HG02884 (cell line): ENCODE results near the gene IQGAP2.

Experiments
- ATAC-seq: cut with Tn5 transposase; IDR thresholded peaks from one replicate; pipeline ENCODE4 v1.9.1; 2021; ENCODE audit warnings: mild to moderate bottlenecking, moderate library complexity; ENCODE audit not compliant: unreplicated experiment

IQGAP2 gene

DNA sequence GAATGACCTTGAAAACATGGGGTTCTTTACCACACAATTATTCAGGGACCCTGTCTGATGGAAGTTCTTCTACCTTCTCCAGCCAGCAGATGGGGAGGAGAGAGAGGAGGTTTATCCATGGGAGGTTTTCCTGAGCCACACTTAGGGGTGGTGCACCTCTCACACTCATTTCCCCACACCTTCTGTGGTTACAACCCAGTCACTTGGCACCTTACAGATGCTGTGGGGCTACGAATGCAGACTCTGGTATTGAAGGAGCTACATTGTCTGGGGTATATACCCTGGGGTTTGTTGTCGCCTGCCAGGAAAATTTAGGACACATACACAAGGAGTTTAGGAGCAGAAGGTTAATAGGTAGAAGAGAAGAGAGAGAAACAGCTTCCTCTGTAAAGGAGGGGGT is 152.6 kb downstream of the IQGAP2 start:
- ATAC-seq = no peak

DNA sequence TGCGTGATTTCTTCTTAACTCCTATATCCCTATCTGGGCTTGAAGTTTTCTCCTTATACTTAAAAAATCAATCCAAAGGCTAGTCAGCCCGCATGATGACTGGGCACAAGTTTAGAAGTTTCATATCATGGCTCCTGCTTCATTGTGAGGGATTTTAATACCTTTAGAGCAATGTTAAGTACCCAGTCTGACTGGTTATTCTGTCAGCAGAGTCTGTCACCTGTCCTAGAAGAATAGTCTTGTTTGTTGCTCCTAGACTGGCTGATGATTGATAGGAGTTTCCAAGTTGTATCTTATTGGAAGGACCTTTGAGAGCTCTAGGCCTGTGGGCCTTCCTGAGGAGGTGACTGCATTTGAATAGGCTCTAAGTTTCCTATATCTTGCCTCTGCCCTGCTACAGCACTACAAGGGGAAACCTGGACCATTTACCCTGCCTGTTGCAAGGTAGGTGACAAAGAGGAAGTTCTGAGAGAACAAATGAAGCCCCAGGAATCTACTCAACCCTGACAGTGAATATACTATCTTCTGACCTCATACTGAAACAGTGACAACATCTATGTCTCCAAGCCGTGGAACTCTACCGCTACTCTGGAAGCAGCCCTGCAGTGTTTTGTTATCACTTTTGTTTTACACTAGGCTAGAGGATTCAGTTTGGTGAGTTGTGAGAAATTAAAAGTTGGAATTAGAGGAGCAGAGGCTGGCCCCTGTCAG is 153.6 kb downstream of the IQGAP2 start:
- ATAC-seq = peak; percentile 93

GRCh38 chr5:76560952-76561891 is 158.1 kb downstream of the IQGAP2 start:
- no peak for ATAC-seq

GRCh38 chr5:76561959-76562358 is 158.9 kb downstream of the IQGAP2 start:
- no peak for ATAC-seq

DNA sequence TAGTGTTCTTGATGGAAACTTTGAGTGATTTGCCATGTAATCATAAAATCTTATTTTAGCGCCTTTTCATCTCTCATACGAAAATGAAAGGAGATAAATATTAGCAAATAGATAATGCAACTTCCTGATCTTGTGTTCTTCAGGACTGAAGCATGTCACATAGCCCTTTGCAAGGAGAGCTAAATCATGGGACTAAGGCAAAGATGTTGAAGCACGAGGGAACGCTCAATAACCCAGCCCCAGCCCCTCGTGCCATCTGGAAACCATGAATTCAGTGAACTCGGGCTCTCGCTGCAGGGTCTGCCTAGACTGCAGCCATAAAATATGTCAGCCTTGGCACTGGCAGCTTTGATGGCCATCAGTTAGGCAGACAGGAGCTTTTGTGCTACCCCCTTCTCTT is 161.9 kb downstream of the IQGAP2 start:
- ATAC-seq = no peak

- ATAC-seq = no peak
Measured at GRCh38 chr5:76570153-76570552, 167.1 kb downstream of the IQGAP2 start.

DNA sequence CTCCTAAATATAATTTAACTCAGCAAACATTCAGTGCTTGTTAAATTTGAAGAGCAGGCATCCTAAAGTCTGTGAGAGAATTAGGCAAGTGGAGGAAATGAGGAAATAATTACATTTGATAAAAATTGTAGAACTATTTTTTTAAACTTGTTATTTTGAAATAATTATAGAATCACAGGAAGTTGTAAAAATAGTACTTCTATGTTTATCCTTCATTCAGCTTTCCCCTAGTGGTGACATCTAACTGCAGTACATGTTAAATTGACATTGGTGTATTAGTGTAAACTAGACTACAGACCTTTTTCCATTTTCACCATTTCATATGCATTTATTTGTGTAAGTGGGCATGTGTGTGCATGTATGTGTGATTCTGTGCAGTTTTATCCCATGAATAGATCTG is 168.5 kb downstream of the IQGAP2 start:
- no peak for ATAC-seq

- ATAC-seq = no peak
Measured at GRCh38 chr5:76576450-76576849, 173.4 kb downstream of the IQGAP2 start.

DNA sequence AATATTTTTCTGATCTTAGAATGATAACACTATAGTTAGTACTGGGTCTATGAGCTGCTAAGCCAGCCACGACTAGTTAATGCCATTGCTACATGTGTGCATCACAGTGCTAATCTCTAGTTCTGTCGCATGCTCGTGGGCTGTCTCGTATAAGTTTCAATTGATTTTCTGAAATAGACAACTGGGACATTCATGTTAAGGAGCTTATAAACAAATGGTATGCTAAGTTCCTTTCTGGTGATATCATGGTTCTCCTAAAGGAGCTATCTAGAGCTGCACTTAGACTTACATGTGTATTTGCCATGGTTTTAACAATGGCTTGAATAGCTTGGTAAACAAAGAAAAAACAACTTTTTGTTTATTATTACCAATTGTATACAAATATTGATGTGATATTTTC is 173.9 kb downstream of the IQGAP2 start:
- ATAC-seq = no peak

GRCh38 chr5:76579166-76579937 is 176.3 kb downstream of the IQGAP2 start:
- no peak for ATAC-seq

GRCh38 chr5:76580981-76581380 is 177.9 kb downstream of the IQGAP2 start:
- ATAC-seq = no peak

DNA sequence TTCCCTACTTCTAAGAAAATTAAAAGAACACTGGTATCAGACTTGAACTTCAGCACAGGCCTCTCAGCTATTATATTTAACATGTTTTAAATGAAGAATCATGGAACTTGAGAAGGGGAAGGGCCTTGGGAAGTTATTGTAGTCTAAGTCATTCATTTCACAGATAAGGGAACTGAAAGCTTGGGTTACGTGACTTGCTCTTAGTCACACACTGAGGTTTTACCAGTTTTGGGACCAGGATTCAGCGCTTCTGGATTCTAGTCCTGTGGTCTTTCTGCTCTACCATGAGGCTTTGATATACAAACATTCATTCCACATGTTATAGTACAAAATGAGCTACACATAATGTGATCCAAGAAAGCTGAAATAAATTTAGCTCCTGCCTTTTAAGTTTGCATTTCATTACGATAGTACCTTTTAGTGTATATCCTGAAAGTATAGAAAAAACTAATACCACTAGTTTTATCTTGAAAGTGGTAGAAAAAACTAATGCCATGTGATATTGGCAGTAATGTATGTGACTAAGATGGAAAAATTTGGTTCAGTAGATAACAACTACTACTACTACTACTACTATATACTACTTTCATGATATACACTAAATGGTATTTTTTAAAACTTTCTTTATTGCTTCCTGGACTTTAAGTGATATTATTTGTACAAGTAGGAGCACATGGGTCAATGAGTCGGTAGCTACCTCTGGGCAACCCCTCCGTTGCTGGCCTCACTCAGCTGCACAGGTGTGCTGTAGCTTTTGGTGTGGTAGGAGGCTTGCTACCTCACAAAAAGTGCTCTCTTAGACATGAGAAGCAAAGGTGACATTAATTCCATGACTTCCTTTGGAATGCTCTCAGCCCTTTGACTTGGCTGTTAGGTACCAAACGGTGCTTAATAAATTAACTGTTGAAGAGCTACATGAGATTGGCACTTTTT is 179.4 kb downstream of the IQGAP2 start:
- peak; percentile 96 for ATAC-seq

DNA sequence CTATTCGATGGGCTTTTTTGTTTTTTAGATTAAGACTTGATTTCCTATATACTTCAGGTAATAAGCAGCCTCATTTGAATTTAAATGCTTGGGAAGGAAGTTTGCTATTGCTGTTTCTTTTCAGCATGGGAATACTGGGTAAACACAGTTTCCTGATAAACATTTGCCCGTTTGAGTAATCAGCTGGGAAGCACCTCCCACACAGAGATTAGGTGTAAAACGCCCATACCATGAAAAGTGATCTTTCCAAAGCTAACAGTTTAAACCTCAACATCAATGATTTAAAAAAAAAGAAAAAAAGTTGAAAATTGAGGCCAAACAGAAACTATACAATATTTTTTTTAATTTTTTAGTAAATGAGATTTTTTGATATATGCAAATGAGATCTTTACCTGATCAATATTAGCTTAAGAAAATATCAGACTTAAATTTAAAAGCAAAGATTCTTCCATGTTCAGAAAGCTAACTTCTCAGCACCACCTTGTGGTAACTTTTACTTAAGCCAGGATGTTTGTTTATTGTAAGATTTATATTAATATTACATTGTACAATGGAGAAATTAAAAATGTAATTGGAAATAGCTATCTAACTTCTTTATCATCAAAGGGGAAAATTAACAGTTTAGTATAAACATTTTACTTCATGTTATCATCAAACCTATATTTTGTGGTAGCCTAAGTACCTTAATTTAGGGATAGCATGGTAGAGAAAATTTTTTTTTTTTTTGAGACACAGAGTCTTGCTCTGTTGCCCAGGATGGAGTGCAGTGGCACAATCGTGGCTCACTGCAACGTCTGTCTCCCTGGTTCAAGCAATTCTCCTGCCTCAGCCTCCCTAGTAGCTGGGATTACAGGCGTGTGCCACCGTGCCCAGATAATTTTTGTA is 180.3 kb downstream of the IQGAP2 start:
- ATAC-seq = no peak

GRCh38 chr5:76585783-76586217 is 182.7 kb downstream of the IQGAP2 start:
- no peak for ATAC-seq

DNA sequence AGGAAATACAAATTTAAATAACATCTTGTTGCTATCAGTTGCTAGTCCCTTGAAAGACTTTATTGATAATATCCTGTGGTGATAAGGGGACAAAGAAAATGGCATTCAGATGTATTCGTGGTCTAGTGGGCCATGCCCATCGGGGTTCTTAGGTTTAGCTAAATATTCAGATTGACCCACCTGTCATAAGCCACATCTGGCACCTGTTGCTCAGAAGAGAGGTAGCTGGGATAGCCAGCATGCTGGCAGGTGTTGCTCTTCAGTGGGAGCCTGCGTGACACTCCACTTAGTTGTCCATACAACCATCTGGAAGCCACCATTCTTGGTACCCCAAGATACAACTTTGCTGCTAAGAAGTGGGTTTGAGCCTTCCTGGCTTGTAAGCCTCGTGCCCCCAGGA is 183.4 kb downstream of the IQGAP2 start:
- ATAC-seq = no peak

GRCh38 chr5:76590027-76590426 is 186.9 kb downstream of the IQGAP2 start:
- peak; percentile 87 for ATAC-seq

DNA sequence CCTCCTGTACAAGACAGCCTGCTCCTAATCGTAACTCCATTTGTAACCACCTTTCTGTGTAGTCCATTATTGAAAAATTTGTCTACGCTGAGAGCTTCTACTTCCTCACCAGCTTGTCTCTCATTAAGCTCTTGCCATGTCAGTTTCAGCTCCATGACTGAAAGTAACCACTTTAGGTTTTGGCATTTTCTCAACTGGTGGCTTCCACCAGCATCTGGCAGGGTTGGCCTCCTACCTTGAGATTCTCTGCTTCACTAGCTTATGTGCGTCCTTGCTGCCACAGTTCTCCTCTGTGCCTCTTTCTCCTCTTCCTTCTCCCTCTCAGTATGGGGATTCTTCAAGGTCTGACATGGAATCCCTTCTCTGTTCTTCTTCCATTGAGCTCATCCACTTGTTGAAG is 188.3 kb downstream of the IQGAP2 start:
- ATAC-seq = no peak

- ATAC-seq = no peak
Measured at GRCh38 chr5:76592692-76593091, 189.6 kb downstream of the IQGAP2 start.

DNA sequence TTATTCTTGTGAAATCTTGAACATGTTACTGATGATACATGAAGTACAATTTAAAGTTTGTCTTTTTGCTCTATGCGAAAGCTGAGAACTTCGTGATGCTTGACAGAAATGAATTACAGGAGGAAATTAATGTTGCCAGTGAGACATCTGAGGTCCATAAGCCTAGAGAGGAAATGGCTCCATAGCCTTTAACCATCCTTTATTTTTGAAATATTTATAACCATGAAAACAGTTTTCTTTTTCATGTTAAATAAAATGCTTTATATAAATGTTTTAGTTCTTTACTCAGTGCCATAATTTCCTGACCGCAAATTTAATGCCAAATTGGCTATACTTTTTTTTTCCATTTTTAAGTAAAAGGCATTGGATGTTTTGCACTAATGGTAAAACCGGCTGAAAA is 191.0 kb downstream of the IQGAP2 start:
- no peak for ATAC-seq
